Keratinocyte (primary cell): ENCODE data around the gene TMEM132E. TPM values are rescaled to one million over a fixed set of nuclear protein-coding genes. Genes with fewer than 3 reads are reported as not detected.

ENCODE experiments used
- DNase-seq: peaks from one replicate; pipeline ENCODE4 v3.0.0-alpha.2; 2011; ENCODE audit warnings: low read depth, missing footprints, low spot score
- FAIRE-seq: peaks from 2 replicates; lab custom pipeline; 2011; peaks lifted over from hg19 to GRCh38; lab: Jason Lieb, UNC
- H2AFZ ChIP-seq: 2 replicates; pipeline ENCODE4 v1.6.0; 2012; ENCODE audit warnings: low read length, control low read depth, inconsistent platforms; ENCODE audit not compliant: control insufficient read depth
- H3K27ac ChIP-seq: 2 replicates; pipeline ENCODE4 v1.5.1; 2011; ENCODE audit warnings: low read length; ENCODE audit not compliant: control insufficient read depth, insufficient read depth
- H3K27me3 ChIP-seq: 3 replicates; pipeline ENCODE4 v1.6.0; 2011; ENCODE audit warnings: low read length; ENCODE audit not compliant: control insufficient read depth, insufficient read depth; ENCODE audit errors: extremely low read depth
- H3K36me3 ChIP-seq, 2 experiments: 2 replicates in 1 of 2; 3 replicates in 1 of 2; pipeline ENCODE4 v1.5.1; 2011; ENCODE audit warnings: low read length in 2 of 2, mild to moderate bottlenecking in 1 of 2; ENCODE audit not compliant: control insufficient read depth in 2 of 2, insufficient read depth in 2 of 2; ENCODE audit errors: extremely low read depth in 1 of 2
- H3K4me1 ChIP-seq: 3 replicates; pipeline ENCODE4 v1.5.1; 2011; ENCODE audit warnings: low read length; ENCODE audit not compliant: control insufficient read depth, insufficient read depth; ENCODE audit errors: extremely low read depth
- H3K4me2 ChIP-seq: 3 replicates; pipeline ENCODE4 v1.6.0; 2011; ENCODE audit warnings: low read depth, low read length; ENCODE audit not compliant: control insufficient read depth, insufficient read depth; ENCODE audit errors: extremely low read depth
- H3K4me3 ChIP-seq, 3 experiments: fragments of 200-600 bp in 1 of 3; sonication (generic) in 1 of 3; 2 replicates in 2 of 3; 3 replicates in 1 of 3; pipeline ENCODE4 v1.5.1; 2011 to 2016; ENCODE audit warnings: low read length in 3 of 3, mild to moderate bottlenecking in 3 of 3, control low read depth in 2 of 3, inconsistent platforms in 1 of 3, low read depth in 1 of 3, mixed read lengths in 1 of 3, mixed run types in 1 of 3, moderate library complexity in 1 of 3; ENCODE audit not compliant: control insufficient read depth in 2 of 3, insufficient read depth in 2 of 3; ENCODE audit errors: extremely low read depth in 1 of 3
- H3K79me2 ChIP-seq: 2 replicates; pipeline ENCODE4 v1.6.0; 2012; ENCODE audit warnings: low read length; ENCODE audit not compliant: control insufficient read depth, insufficient read depth
- H3K9ac ChIP-seq: 3 replicates; pipeline ENCODE4 v1.6.0; 2011; ENCODE audit warnings: low read length; ENCODE audit not compliant: control insufficient read depth, insufficient read depth; ENCODE audit errors: extremely low read depth
- H3K9me1 ChIP-seq: 3 replicates; pipeline ENCODE4 v1.6.0; 2011; ENCODE audit warnings: low read length; ENCODE audit not compliant: control insufficient read depth, insufficient read depth; ENCODE audit errors: extremely low read depth
- H3K9me3 ChIP-seq: 2 replicates; pipeline ENCODE4 v1.5.1; 2012; ENCODE audit warnings: low read depth, low read length; ENCODE audit not compliant: control insufficient read depth
- H4K20me1 ChIP-seq: 3 replicates; pipeline ENCODE4 v1.6.0; 2011; ENCODE audit warnings: low read length; ENCODE audit not compliant: control insufficient read depth, insufficient read depth; ENCODE audit errors: extremely low read depth
- EZH2 ChIP-seq: IDR thresholded peaks from one replicate; pipeline ENCODE4 v1.6.1; 2012; ENCODE audit warnings: inconsistent platforms, mild to moderate bottlenecking, low read length, moderate library complexity
- dilution Hi-C: fragments of 300-500 bp; cut with MboI; formaldehyde crosslinking; loops from one replicate; pipeline ENCODE4 v1.7.0; 2020; ENCODE audit warnings: low sequenced_read_pairs; ENCODE audit not compliant: extremely low pct_ligation_motif_present
- polyA plus RNA-seq, 5 experiments: library from polyadenylated mRNA; depleted of rRNA in 3 of 5; stranded (reverse) in 3 of 5; stranded (forward) in 1 of 5; unstranded in 1 of 5; fragments of >200 nt; gene quantifications; 1 replicate in 1 of 5; 2 replicates in 3 of 5; 3 replicates in 1 of 5; pipeline versions ENCODE4 v1.2.1 to v1.2.3, GENCODE V29; 2011 to 2012; ENCODE audit warnings: missing spikeins in 2 of 5, low read depth in 1 of 5, low replicate concordance in 1 of 5
- TF ChIP-seq, protein P1 (sequence below), 3 experiments: IDR thresholded peaks in 1 of 3; conservative IDR thresholded peaks in 1 of 3; optimal IDR thresholded peaks in 1 of 3; 2 replicates in 2 of 3; 3 replicates in 1 of 3; pipeline versions ENCODE3 to v1.5.1; 2011; ENCODE audit warnings: low read length in 3 of 3, mild to moderate bottlenecking in 3 of 3, moderate library complexity in 2 of 3, control low read depth in 1 of 3, inconsistent platforms in 1 of 3; ENCODE audit not compliant: insufficient read depth in 2 of 3; ENCODE audit errors: extremely low read depth in 1 of 3

TMEM132E gene
- polyA plus RNA-seq, 1 donor (not counting 4 experiments of a cell fraction or from before 2014, with no cell fraction given) = not detected

DNA sequence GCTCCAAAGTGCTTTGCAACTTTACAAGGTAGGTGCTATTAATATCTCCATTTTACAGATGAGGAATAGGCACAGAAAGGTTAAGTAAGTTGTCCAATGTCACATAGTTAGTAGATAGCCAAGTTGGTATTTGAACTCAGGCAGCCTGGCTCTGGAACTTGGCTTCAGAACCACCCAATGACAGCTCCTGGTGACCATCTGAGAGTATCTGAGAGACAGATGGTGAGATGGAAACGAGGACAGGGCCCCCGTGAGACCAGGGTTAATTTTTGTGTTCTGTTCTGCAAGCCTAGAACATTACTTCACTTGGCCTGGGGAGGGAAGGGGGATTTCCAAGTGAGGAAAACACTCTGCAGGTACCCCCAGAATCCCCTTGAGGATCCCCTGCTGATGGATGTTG lies 9.8 kb upstream of the TMEM132E start:
- H3K4me3 ChIP-seq = no peak overlapping the region
- FAIRE-seq (no peak), DNase-seq (no peak)
- H3K9me1 ChIP-seq = no peaks in the 10 kb centered on the region
- H3K4me2 ChIP-seq = no peak overlapping the region
- no peak overlapping the region for H2AFZ ChIP-seq
- H3K27me3 ChIP-seq = peaks cover 3% of the 10 kb centered on the region
- H3K79me2 ChIP-seq = no peaks in the 10 kb centered on the region
- no peaks in the 10 kb centered on the region for H3K36me3 ChIP-seq
- no peak overlapping the region for H3K9ac ChIP-seq
- H3K4me1 ChIP-seq = no peaks in the 10 kb centered on the region
- H3K27ac ChIP-seq = no peak overlapping the region
- no peaks in the 10 kb centered on the region for H4K20me1 ChIP-seq
- no peak for TF ChIP-seq EZH2
- TF ChIP-seq, protein P1, sequence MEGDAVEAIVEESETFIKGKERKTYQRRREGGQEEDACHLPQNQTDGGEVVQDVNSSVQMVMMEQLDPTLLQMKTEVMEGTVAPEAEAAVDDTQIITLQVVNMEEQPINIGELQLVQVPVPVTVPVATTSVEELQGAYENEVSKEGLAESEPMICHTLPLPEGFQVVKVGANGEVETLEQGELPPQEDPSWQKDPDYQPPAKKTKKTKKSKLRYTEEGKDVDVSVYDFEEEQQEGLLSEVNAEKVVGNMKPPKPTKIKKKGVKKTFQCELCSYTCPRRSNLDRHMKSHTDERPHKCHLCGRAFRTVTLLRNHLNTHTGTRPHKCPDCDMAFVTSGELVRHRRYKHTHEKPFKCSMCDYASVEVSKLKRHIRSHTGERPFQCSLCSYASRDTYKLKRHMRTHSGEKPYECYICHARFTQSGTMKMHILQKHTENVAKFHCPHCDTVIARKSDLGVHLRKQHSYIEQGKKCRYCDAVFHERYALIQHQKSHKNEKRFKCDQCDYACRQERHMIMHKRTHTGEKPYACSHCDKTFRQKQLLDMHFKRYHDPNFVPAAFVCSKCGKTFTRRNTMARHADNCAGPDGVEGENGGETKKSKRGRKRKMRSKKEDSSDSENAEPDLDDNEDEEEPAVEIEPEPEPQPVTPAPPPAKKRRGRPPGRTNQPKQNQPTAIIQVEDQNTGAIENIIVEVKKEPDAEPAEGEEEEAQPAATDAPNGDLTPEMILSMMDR (optimal IDR thresholded peaks at IDR 0.05 in 1 of 3, IDR thresholded peaks at IDR 0.05 in 1 of 3, conservative IDR thresholded peaks at IDR 0.05 in 1 of 3; ENCODE audit: extremely low read depth in 1 of 3, insufficient read depth in 2 of 3, low read length in 3 of 3) = no peak
- H3K9me3 ChIP-seq = no peaks in the 10 kb centered on the region
- dilution Hi-C loops = no loop called here

DNA sequence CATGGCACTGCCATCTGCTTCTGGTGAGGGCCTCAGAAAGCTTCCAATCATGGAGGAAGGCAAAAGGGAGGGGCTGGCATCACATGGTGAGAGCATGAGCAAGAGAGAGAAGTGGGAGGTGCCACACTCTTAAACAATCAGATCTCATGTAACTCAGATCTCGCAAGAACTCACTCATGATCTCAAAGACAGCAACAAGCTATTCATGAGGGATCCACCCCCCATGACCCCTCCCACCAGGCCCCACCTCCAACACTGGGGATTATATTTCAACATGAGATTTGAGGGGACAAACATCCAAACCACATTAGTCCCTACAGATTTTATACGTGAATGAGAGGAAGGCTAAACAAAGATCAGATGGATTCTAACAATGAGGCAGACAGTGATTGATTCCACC lies 8.9 kb upstream of the TMEM132E start:
- no peak overlapping the region for H3K4me3 ChIP-seq
- no peaks in the 10 kb centered on the region for H3K79me2 ChIP-seq
- no peaks in the 10 kb centered on the region for H4K20me1 ChIP-seq
- TF ChIP-seq, protein P1 (optimal IDR thresholded peaks at IDR 0.05 in 1 of 3, IDR thresholded peaks at IDR 0.05 in 1 of 3, conservative IDR thresholded peaks at IDR 0.05 in 1 of 3; ENCODE audit: extremely low read depth in 1 of 3, insufficient read depth in 2 of 3, low read length in 3 of 3) = no peak
- no peak for TF ChIP-seq EZH2
- H3K36me3 ChIP-seq = no peaks in the 10 kb centered on the region
- H3K9me3 ChIP-seq = no peaks in the 10 kb centered on the region
- H3K4me1 ChIP-seq = no peaks in the 10 kb centered on the region
- H3K9me1 ChIP-seq = no peaks in the 10 kb centered on the region
- no peak overlapping the region for H3K27ac ChIP-seq
- FAIRE-seq (no peak), DNase-seq (no peak)
- peaks cover 3% of the 10 kb centered on the region for H3K27me3 ChIP-seq
- no peak overlapping the region for H3K9ac ChIP-seq
- no peak overlapping the region for H3K4me2 ChIP-seq
- no peak overlapping the region for H2AFZ ChIP-seq
- dilution Hi-C loops = loop anchor here (5.0 kb wide), 1 partner anchor 62 kb away; no protein-coding TSS in a partner anchor
